ENCODE measurements around the gene GCKR. TPM values are rescaled to one million over a fixed set of nuclear protein-coding genes. Genes with fewer than 3 reads are reported as not detected.

Gene GCKR
- total and polyA plus RNA-seq, 2 of the 13 experiments (the other 11 are each of a cell fraction or from before 2014, with no cell fraction given): 15.2 to 48.3 TPM

DNA sequence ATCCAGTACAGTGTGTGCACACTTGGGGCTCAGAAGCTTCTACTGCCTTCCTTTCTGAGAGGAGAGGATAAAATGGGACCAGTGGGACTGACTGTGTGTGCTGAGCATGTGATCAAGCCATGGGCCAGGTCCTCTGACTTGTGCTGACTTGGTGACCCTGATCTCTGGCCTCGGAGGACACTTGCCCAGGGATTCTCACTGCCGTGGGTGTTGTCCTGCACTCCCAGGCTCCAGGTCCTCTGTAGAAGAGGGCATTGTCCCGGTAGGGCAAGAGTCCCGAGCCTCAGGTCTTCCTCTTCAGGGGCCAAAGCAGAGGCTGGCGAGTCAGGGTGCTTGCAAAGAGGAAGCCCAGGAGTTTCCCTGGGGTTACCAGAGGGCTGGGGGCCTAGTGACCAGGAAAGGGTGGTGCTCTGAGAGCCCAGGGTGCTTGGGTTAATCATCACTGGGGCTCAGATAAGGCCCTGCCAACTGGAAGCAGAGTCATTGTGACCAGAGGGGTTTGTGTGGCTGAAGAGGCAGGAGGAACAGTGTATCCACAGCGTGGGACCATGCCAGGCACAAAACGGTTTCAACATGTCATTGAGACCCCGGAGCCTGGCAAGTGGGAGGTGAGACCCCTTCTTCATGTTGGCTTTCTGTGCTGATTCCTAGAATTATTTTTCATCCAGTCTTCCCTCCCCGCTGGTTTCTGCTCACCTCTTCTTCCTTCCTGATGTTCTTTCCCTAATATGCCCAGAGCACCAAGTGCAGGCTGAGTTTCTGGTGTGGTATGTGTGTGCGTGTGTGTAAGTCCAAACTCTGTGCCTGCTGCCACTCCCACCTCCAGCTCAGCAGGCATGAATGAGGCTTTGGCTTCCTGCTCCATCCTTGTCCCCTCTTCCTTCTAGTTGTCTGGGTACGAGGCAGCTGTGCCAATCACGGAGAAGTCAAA is at the start of gene GCKR (continued):
- no peak for TF ChIP-seq NONO (IDR thresholded peaks at IDR 0.05)
- peak; percentile 93 for TF ChIP-seq NONO (CRISPR knock-in tag; conservative IDR thresholded peaks at IDR 0.05)
- no peak for TF ChIP-seq CCAR2 (optimal IDR thresholded peaks at IDR 0.05; ENCODE audit: low read depth, low read length)
- TF ChIP-seq, protein P1, sequence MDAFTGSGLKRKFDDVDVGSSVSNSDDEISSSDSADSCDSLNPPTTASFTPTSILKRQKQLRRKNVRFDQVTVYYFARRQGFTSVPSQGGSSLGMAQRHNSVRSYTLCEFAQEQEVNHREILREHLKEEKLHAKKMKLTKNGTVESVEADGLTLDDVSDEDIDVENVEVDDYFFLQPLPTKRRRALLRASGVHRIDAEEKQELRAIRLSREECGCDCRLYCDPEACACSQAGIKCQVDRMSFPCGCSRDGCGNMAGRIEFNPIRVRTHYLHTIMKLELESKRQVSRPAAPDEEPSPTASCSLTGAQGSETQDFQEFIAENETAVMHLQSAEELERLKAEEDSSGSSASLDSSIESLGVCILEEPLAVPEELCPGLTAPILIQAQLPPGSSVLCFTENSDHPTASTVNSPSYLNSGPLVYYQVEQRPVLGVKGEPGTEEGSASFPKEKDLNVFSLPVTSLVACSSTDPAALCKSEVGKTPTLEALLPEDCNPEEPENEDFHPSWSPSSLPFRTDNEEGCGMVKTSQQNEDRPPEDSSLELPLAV (CRISPR knock-in tag; conservative IDR thresholded peaks at IDR 0.05; ENCODE audit: low read depth): no peak; the same call in 1 of the 2 replicates
- no peak; the same call in 1 of the 2 replicates for TF ChIP-seq ZNF556 (CRISPR knock-in tag; IDR thresholded peaks at IDR 0.05; ENCODE audit: borderline replicate concordance)
- TF ChIP-seq MYC (CRISPR knock-in tag; IDR thresholded peaks at IDR 0.05; ENCODE audit: borderline replicate concordance): peak; percentile 82
- TF ChIP-seq NR2F2 (IDR thresholded peaks at IDR 0.05; ENCODE audit: borderline replicate concordance, low read depth): peak; percentile 68
- peak; percentile 52; the same call in 1 of the 2 replicates for TF ChIP-seq ATF7-NPFF (CRISPR knock-in tag; IDR thresholded peaks at IDR 0.05; ENCODE audit: low read depth)
- TF ChIP-seq ZNF136 (CRISPR knock-in tag; IDR thresholded peaks at IDR 0.05; ENCODE audit: low read depth): no peak
- peak; percentile 75 to 90 for TF ChIP-seq POLR2A (IDR thresholded peaks at IDR 0.05; ENCODE audit: insufficient read depth in 1 of 2, low read depth in 2 of 2, low read length in 2 of 2)
- peak; percentile 39; the same call in 1 of the 2 replicates for TF ChIP-seq CBFB (CRISPR knock-in tag; IDR thresholded peaks at IDR 0.05)
- 0 out of 2 replicates have a peak, but pooled peaks have one; percentile 0 for TF ChIP-seq DNMT1 (CRISPR knock-in tag; IDR thresholded peaks at IDR 0.05)
- TF ChIP-seq, protein P2, sequence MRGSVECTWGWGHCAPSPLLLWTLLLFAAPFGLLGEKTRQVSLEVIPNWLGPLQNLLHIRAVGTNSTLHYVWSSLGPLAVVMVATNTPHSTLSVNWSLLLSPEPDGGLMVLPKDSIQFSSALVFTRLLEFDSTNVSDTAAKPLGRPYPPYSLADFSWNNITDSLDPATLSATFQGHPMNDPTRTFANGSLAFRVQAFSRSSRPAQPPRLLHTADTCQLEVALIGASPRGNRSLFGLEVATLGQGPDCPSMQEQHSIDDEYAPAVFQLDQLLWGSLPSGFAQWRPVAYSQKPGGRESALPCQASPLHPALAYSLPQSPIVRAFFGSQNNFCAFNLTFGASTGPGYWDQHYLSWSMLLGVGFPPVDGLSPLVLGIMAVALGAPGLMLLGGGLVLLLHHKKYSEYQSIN (CRISPR knock-in tag; IDR thresholded peaks at IDR 0.05; ENCODE audit: borderline replicate concordance): no peak
- TF ChIP-seq ZNF547 (CRISPR knock-in tag; IDR thresholded peaks at IDR 0.05): no peak; the same call in 1 of the 2 replicates
- TF ChIP-seq, protein P3, sequence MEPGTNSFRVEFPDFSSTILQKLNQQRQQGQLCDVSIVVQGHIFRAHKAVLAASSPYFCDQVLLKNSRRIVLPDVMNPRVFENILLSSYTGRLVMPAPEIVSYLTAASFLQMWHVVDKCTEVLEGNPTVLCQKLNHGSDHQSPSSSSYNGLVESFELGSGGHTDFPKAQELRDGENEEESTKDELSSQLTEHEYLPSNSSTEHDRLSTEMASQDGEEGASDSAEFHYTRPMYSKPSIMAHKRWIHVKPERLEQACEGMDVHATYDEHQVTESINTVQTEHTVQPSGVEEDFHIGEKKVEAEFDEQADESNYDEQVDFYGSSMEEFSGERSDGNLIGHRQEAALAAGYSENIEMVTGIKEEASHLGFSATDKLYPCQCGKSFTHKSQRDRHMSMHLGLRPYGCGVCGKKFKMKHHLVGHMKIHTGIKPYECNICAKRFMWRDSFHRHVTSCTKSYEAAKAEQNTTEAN (CRISPR knock-in tag; conservative IDR thresholded peaks at IDR 0.05): peak; percentile 57; the same call in 1 of the 2 replicates
- peak; percentile 36 for TF ChIP-seq KDM6A (CRISPR knock-in tag; IDR thresholded peaks at IDR 0.05; ENCODE audit: low read depth)
- TF ChIP-seq ETV5 (CRISPR knock-in tag; IDR thresholded peaks at IDR 0.05; ENCODE audit: borderline replicate concordance): peak; percentile 38; the same call in 1 of the 2 replicates
- TF ChIP-seq, protein P4, sequence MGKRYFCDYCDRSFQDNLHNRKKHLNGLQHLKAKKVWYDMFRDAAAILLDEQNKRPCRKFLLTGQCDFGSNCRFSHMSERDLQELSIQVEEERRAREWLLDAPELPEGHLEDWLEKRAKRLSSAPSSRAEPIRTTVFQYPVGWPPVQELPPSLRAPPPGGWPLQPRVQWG (CRISPR knock-in tag; IDR thresholded peaks at IDR 0.05; ENCODE audit: borderline replicate concordance, low read depth): no peak
- 0 out of 2 replicates have a peak, but pooled peaks have one; percentile 28 for TF ChIP-seq SIX1 (CRISPR knock-in tag; IDR thresholded peaks at IDR 0.05; ENCODE audit: borderline replicate concordance)
- no peak for TF ChIP-seq GTF3A (CRISPR knock-in tag; conservative IDR thresholded peaks at IDR 0.05)
- TF ChIP-seq, protein P5, sequence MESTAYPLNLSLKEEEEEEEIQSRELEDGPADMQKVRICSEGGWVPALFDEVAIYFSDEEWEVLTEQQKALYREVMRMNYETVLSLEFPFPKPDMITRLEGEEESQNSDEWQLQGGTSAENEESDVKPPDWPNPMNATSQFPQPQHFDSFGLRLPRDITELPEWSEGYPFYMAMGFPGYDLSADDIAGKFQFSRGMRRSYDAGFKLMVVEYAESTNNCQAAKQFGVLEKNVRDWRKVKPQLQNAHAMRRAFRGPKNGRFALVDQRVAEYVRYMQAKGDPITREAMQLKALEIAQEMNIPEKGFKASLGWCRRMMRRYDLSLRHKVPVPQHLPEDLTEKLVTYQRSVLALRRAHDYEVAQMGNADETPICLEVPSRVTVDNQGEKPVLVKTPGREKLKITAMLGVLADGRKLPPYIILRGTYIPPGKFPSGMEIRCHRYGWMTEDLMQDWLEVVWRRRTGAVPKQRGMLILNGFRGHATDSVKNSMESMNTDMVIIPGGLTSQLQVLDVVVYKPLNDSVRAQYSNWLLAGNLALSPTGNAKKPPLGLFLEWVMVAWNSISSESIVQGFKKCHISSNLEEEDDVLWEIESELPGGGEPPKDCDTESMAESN (CRISPR knock-in tag; conservative IDR thresholded peaks at IDR 0.05): peak; percentile 27; the same call in 1 of the 2 replicates
- TF ChIP-seq ISL2 (CRISPR knock-in tag; IDR thresholded peaks at IDR 0.05): no peak
- no peak for TF ChIP-seq HDAC6 (IDR thresholded peaks at IDR 0.05; ENCODE audit: low read depth, low read length)

All from HepG2 (cell line).